HT-29 (cell line): Measurements from ENCODE around the gene AADAC. TPM values are rescaled to one million over a fixed set of nuclear protein-coding genes. Genes with fewer than 3 reads are reported as not detected.
A peak's percentile ranks its signal among the peaks of the same experiment; 100 is the strongest.
"Not testable (repeated sequence)": the region's sequence is repeated elsewhere in the genome, so short reads cannot be mapped to it uniquely, and the experiment has no call there.

ENCODE experiments used
- DNase-seq: peaks from one replicate; pipeline ENCODE4 v3.0.0-alpha.2; 2015; ENCODE audit warnings: low spot score
- total RNA-seq: library from RNA; depleted of rRNA; stranded (reverse); fragments of >200 nt; shearing (Covaris generic); gene quantifications from 2 replicates; pipeline ENCODE4 v1.2.3, GENCODE V29; 2014

Gene AADAC
- total RNA-seq, 1 experiment from 2014 or later = 3.8 TPM

GRCh38 chr3:151796105-151796680 lies 17.7 kb upstream of the AADAC start:
- no peak for DNase-seq

GRCh38 chr3:151798466-151798865 lies 15.4 kb upstream of the AADAC start:
- no peak for DNase-seq

GRCh38 chr3:151800431-151800830 lies 13.5 kb upstream of the AADAC start:
- no peak for DNase-seq

- no peak for DNase-seq
Observed at GRCh38 chr3:151804267-151804666, 9.6 kb upstream of the AADAC start.

GRCh38 chr3:151806838-151807237 lies 7.1 kb upstream of the AADAC start:
- DNase-seq = no peak

- peak; percentile 72 for DNase-seq
Observed at GRCh38 chr3:151808926-151809325, 5.0 kb upstream of the AADAC start.

- no peak for DNase-seq
Observed at GRCh38 chr3:151811474-151811873, 2.4 kb upstream of the AADAC start.

- no peak for DNase-seq
Observed at GRCh38 chr3:151814588-151814987, 672 bp downstream of the AADAC start.

GRCh38 chr3:151816091-151816604 lies 2.2 kb downstream of the AADAC start:
- DNase-seq = peak; percentile 93

- DNase-seq = no peak
Observed at GRCh38 chr3:151817473-151817872, 3.6 kb downstream of the AADAC start.

- DNase-seq = peak; percentile 29
Observed at GRCh38 chr3:151818361-151818760, 4.4 kb downstream of the AADAC start.

- no peak for DNase-seq
Observed at GRCh38 chr3:151819910-151820309, 6.0 kb downstream of the AADAC start.

GRCh38 chr3:151827816-151828215 lies 13.9 kb downstream of the AADAC start:
- DNase-seq = no peak

- peak; percentile 22 for DNase-seq
Observed at GRCh38 chr3:151835751-151836525, 22.0 kb downstream of the AADAC start.

- peak; percentile 86 for DNase-seq
Observed at GRCh38 chr3:151837057-151837456, 23.1 kb downstream of the AADAC start.

GRCh38 chr3:151838574-151839312 lies 24.8 kb downstream of the AADAC start:
- peak; percentile 96 for DNase-seq

- DNase-seq = no peak
Observed at GRCh38 chr3:151839313-151839631, 25.4 kb downstream of the AADAC start.

- no peak for DNase-seq
Observed at GRCh38 chr3:151841801-151842200, 27.9 kb downstream of the AADAC start.

GRCh38 chr3:151843275-151843674 lies 29.4 kb downstream of the AADAC start:
- peak; percentile 23 for DNase-seq

GRCh38 chr3:151845306-151845905 lies 31.5 kb downstream of the AADAC start:
- DNase-seq = peak; percentile 48

GRCh38 chr3:151850065-151850464 lies 36.1 kb downstream of the AADAC start:
- not testable (repeated sequence) for DNase-seq
